ENCODE measurements around the gene TENT5C. TPM values are rescaled to one million over a fixed set of nuclear protein-coding genes. Genes with fewer than 3 reads are reported as not detected.

TENT5C gene
- total RNA-seq, 2 experiments from 2014 or later: 64.5 to 66.1 TPM

GRCh38 chr1:117575586-117576225 lies 30.1 kb upstream of the TENT5C start:
- Mint-ChIP-seq H3K4me1 (peaks cover 28% of the 10 kb centered on the region), H3K9me3 (no peaks in the 10 kb centered on the region), H3K27me3 (no peaks in the 10 kb centered on the region), H3K4me3 (no peak overlapping the region), H3K36me3 (ENCODE audit: low read depth) (no peaks in the 10 kb centered on the region), H3K27ac (no peak overlapping the region)
- ChIA-PET CTCF (interaction anchor here (1.1 kb wide), 1 partner anchor 40 kb away, joined by 3 read pairs; no protein-coding TSS in a partner anchor), POLR2A (interaction anchor here (0.9 to 1.4 kb wide), 2 partner anchors 14 to 32 kb away, joined by 3 read pairs; no protein-coding TSS in a partner anchor)
- no peak for DNase-seq

DNA sequence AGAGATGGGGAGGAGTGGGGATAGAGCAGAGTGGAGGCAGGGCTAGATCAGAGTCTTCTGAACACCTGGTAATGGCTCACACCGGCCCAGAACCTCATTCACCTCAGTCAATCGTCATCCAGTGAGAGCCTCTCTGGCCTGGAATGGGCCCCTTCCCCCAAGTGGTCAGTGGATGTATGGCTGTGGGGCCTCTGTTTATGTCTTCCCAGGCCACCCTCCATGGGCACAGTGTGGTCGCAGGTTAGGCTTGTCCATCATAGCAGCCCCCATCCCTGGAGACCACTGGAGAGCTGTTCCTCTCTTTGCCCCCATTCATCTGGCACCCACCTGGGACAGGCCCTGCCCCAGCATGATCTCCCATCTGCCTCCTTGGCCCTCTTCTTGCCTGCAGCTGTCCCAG lies 29.6 kb upstream of the TENT5C start:
- POLR2A ChIA-PET: interaction anchor here (1.4 kb wide), 1 partner anchor 31 kb away, joined by 3 read pairs; no protein-coding TSS in a partner anchor
- DNase-seq: no peak
- Mint-ChIP-seq H3K4me3 (no peak overlapping the region), H3K4me1 (peaks cover 28% of the 10 kb centered on the region), H3K27ac (no peak overlapping the region), H3K27me3 (no peaks in the 10 kb centered on the region), H3K36me3 (ENCODE audit: low read depth) (no peaks in the 10 kb centered on the region), H3K9me3 (no peaks in the 10 kb centered on the region)
- CTCF ChIA-PET: no interaction called here

- POLR2A ChIA-PET: interaction anchor here (1.4 kb wide), 1 partner anchor 12 kb away, joined by 3 read pairs; no protein-coding TSS in a partner anchor
- H3K4me1 Mint-ChIP-seq: peaks cover 18% of the 10 kb centered on the region
- H3K27me3 Mint-ChIP-seq: no peaks in the 10 kb centered on the region
- H3K27ac Mint-ChIP-seq: no peak overlapping the region
- DNase-seq: no peak
- CTCF ChIA-PET: interaction anchor here (1.1 kb wide), 1 partner anchor 176 kb away, joined by 3 read pairs; no protein-coding TSS in a partner anchor
- H3K4me3 Mint-ChIP-seq: no peak overlapping the region
- no peaks in the 10 kb centered on the region for H3K36me3 Mint-ChIP-seq (ENCODE audit: low read depth)
- H3K9me3 Mint-ChIP-seq: no peaks in the 10 kb centered on the region
Observed at GRCh38 chr1:117577191-117577885, 28.5 kb upstream of the TENT5C start.

GRCh38 chr1:117578466-117578865 lies 27.4 kb upstream of the TENT5C start:
- Mint-ChIP-seq H3K4me3 (no peak overlapping the region), H3K27ac (no peak overlapping the region), H3K36me3 (ENCODE audit: low read depth) (no peaks in the 10 kb centered on the region), H3K27me3 (no peaks in the 10 kb centered on the region), H3K9me3 (no peaks in the 10 kb centered on the region), H3K4me1 (peaks cover 6% of the 10 kb centered on the region)
- ChIA-PET CTCF (no interaction called here), POLR2A (interaction anchor here (1.4 kb wide), 1 partner anchor 13 kb away, joined by 3 read pairs; no protein-coding TSS in a partner anchor)
- no peak for DNase-seq

GRCh38 chr1:117579221-117579906 lies 26.5 kb upstream of the TENT5C start:
- no peak for DNase-seq
- H3K27ac Mint-ChIP-seq: no peak overlapping the region
- H3K4me1 Mint-ChIP-seq: peaks cover under 1% of the 10 kb centered on the region
- POLR2A ChIA-PET: no interaction called here
- no peaks in the 10 kb centered on the region for H3K36me3 Mint-ChIP-seq (ENCODE audit: low read depth)
- CTCF ChIA-PET: no interaction called here
- no peaks in the 10 kb centered on the region for H3K27me3 Mint-ChIP-seq
- no peak overlapping the region for H3K4me3 Mint-ChIP-seq
- no peaks in the 10 kb centered on the region for H3K9me3 Mint-ChIP-seq

GRCh38 chr1:117580436-117580835 lies 25.4 kb upstream of the TENT5C start:
- ChIA-PET POLR2A (interaction anchor here (1.4 kb wide), 1 partner anchor 17 kb away, joined by 3 read pairs; no protein-coding TSS in a partner anchor), CTCF (interaction anchor here (1.2 kb wide), 1 partner anchor 46 kb away, joined by 4 read pairs; no protein-coding TSS in a partner anchor)
- Mint-ChIP-seq H3K27ac (no peak overlapping the region), H3K4me3 (no peak overlapping the region), H3K36me3 (ENCODE audit: low read depth) (no peaks in the 10 kb centered on the region), H3K4me1 (no peaks in the 10 kb centered on the region), H3K27me3 (no peaks in the 10 kb centered on the region), H3K9me3 (no peaks in the 10 kb centered on the region)
- DNase-seq: no peak

DNA sequence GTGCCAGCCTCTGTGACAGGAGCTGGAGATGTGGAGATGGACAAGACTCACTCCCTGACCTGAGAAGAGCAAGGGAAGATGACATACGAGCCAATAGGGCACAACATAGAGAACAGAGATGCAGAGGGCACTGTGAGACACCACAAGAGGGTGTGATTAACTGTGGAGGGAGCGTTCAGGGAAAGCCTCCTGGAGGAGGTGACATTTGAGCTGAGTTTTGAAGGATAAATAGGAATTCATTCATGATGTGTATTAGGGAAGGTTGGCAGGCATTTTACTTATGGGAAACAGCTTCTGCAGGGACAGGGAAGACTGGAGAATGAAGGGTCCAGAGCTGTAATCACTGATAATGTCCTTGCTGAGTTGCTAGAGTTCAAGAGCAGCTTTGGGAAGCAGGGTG lies 25.0 kb upstream of the TENT5C start:
- Mint-ChIP-seq H3K36me3 (ENCODE audit: low read depth) (no peaks in the 10 kb centered on the region), H3K4me1 (no peaks in the 10 kb centered on the region), H3K4me3 (no peak overlapping the region), H3K27me3 (no peaks in the 10 kb centered on the region), H3K27ac (no peak overlapping the region), H3K9me3 (no peaks in the 10 kb centered on the region)
- DNase-seq: no peak
- POLR2A ChIA-PET: interaction anchor here (1.4 kb wide), 1 partner anchor 17 kb away, joined by 3 read pairs; no protein-coding TSS in a partner anchor
- CTCF ChIA-PET: interaction anchor here (0.6 to 1.2 kb wide), 2 partner anchors 46 to 114 kb away, joined by 4 to 5 read pairs; no protein-coding TSS in a partner anchor

DNA sequence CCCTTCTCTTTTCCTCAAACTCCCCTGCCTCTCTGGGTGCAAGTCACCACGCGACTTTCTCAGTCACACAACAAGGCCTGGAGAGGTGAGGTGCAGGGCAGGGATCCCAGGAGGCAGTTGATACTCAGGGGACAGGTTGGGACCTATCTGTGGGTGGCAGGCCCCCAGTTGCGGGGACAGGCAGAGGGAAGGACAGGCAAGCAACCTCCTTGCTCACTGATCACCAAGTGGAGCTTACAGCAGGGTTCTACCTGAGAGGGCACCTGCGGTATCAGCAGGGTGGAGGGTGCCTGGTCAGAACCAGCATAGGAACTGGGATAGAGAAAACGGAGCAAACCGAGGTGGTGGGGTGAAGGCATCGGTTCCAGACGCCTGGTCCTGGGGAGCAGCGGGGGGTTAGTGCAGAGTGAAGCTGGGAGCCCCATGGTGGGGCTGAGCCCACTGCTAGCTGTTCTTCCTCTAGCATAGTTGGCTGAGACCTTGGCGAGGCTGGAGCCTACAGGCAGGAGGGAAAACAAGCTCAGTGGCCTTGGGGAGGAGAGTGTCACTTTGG lies 24.4 kb upstream of the TENT5C start:
- H3K36me3 Mint-ChIP-seq (ENCODE audit: low read depth): no peaks in the 10 kb centered on the region
- no peaks in the 10 kb centered on the region for H3K27me3 Mint-ChIP-seq
- no peak for DNase-seq
- ChIA-PET CTCF (interaction anchor here (0.6 to 1.2 kb wide), 2 partner anchors 47 to 113 kb away, joined by 4 to 5 read pairs; no protein-coding TSS in a partner anchor), POLR2A (interaction anchor here (1.4 kb wide), 1 partner anchor 18 kb away, joined by 3 read pairs; no protein-coding TSS in a partner anchor)
- no peaks in the 10 kb centered on the region for H3K9me3 Mint-ChIP-seq
- H3K27ac Mint-ChIP-seq: no peak overlapping the region
- H3K4me1 Mint-ChIP-seq: no peaks in the 10 kb centered on the region
- H3K4me3 Mint-ChIP-seq: no peak overlapping the region

DNA sequence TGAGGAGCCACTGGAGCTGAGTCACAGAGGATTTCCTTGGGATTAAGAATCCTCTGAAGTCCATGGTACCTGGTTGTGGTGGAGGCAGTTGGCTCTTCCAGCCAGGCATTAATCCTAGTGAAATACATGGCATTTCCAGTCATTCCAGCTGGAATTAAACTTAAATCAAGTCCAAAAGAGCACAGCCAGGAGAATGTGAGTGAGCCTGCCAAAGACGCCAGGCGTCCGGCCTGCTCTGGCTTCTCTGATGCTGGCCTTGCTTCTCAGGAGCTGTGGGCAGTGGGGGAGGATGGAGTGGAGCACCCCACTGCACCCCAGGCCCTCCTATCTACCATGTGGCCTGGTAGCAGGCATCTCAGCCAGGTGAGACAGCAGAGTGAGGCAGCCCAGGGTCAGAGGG lies 23.4 kb upstream of the TENT5C start:
- Mint-ChIP-seq H3K9me3 (no peaks in the 10 kb centered on the region), H3K36me3 (ENCODE audit: low read depth) (no peaks in the 10 kb centered on the region), H3K4me3 (no peak overlapping the region), H3K4me1 (no peaks in the 10 kb centered on the region), H3K27ac (no peak overlapping the region), H3K27me3 (no peaks in the 10 kb centered on the region)
- ChIA-PET CTCF (no interaction called here), POLR2A (no interaction called here)
- no peak for DNase-seq

DNA sequence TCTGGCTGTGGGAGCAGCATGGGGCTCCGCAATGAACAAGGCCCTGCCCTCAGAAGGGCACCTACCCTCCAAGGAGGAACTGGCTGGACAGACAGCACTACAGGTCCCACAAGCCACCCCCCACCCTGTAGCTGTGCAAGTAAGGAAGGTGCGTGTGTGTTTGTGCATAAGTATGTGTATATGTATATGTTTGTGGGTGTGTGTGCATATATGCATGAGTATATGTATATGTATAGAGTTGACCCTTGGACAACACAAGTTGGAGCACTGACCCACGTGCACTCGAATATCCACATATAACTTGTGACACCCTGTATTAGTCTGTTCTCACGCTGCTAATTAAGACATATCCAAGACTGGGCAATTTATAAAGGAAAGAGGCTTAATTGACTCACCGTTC lies 22.6 kb upstream of the TENT5C start:
- POLR2A ChIA-PET: no interaction called here

GRCh38 chr1:117584181-117584580 lies 21.7 kb upstream of the TENT5C start:
- Mint-ChIP-seq H3K27ac (no peak overlapping the region), H3K4me1 (no peaks in the 10 kb centered on the region), H3K36me3 (ENCODE audit: low read depth) (no peaks in the 10 kb centered on the region), H3K4me3 (no peak overlapping the region), H3K27me3 (no peaks in the 10 kb centered on the region), H3K9me3 (no peaks in the 10 kb centered on the region)
- CTCF ChIA-PET: no interaction called here
- POLR2A ChIA-PET: no interaction called here
- no peak for DNase-seq

More for the DNA sequence above, 22.6 kb upstream of the TENT5C start:
- Mint-ChIP-seq H3K27ac (no peak overlapping the region), H3K36me3 (ENCODE audit: low read depth) (no peaks in the 10 kb centered on the region), H3K4me1 (no peaks in the 10 kb centered on the region), H3K4me3 (no peak overlapping the region), H3K9me3 (no peaks in the 10 kb centered on the region), H3K27me3 (no peaks in the 10 kb centered on the region)
- no peak for DNase-seq
- CTCF ChIA-PET: no interaction called here

DNA sequence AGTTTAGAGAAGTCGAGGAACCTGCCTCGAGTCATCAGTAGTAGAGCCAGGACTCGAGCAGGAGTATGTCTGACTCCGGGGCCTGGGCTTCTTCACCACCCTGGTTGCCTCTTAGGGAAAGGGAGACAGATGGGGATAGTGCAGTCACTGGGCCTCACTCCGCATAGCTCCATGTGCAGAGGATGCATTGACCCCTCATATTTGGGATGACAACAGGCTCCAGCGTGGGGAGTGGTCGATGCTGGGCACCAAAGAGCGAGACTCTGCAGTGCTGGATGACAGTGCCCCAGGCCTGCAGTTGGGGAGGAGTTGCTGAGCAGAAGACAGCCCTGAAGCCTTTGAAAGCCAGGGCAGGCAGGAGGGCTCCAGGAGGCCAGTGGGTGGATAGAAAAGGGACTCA lies 20.8 kb upstream of the TENT5C start:
- Mint-ChIP-seq H3K4me1 (no peaks in the 10 kb centered on the region), H3K9me3 (no peaks in the 10 kb centered on the region), H3K27ac (no peak overlapping the region), H3K36me3 (ENCODE audit: low read depth) (no peaks in the 10 kb centered on the region), H3K27me3 (no peaks in the 10 kb centered on the region), H3K4me3 (no peak overlapping the region)
- CTCF ChIA-PET: no interaction called here
- DNase-seq: no peak
- POLR2A ChIA-PET: no interaction called here

DNA sequence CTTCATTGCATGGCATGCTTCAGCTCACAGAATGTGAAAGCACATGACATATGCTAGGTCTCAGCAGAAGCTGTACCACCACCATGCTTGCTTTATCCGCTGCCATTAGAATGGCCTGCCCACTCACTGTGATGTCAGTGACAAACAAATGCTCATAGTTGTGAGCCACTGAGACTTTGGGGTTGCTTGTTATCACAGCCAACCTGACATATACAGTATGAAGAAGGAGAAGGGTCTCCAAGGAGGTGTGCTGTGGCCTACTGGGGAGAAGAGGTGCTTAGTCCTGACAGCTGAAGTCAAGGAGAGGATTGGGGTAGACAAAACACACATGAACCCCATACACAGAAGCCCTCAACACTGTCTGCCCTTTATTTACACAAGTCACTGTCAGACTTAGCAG lies 19.5 kb upstream of the TENT5C start:
- no peaks in the 10 kb centered on the region for H3K36me3 Mint-ChIP-seq (ENCODE audit: low read depth)
- DNase-seq: no peak
- no peaks in the 10 kb centered on the region for H3K27me3 Mint-ChIP-seq
- no peaks in the 10 kb centered on the region for H3K4me1 Mint-ChIP-seq
- H3K27ac Mint-ChIP-seq: no peak overlapping the region
- POLR2A ChIA-PET: no interaction called here
- CTCF ChIA-PET: no interaction called here
- H3K9me3 Mint-ChIP-seq: no peaks in the 10 kb centered on the region
- H3K4me3 Mint-ChIP-seq: no peak overlapping the region

Measured in activated CD4-positive, alpha-beta memory T cell treated with anti-CD3 and anti-CD28 coated beads, Interleukin-2, amount 10 ng/mL, durations not matched to agents 7 days and 5 days (primary cell).